GM10248 (cell line): Measurements from ENCODE around the gene XRCC6.
A peak's percentile ranks its signal among the peaks of the same experiment; 100 is the strongest.

Experiments used
- CTCF ChIA-PET: fragments of 300-600 bp; sonication (Branson Sonifier 250); formaldehyde crosslinking; extraction: SDS; loops from one replicate; lab custom pipeline; 2021; ENCODE audit warnings: antibody characterized with exemption; lab: Yijun Ruan, JAX
- POLR2A ChIA-PET: fragments of 350-650 bp; sonication (Branson Sonifier 250); formaldehyde crosslinking; extraction: SDS; loops from one replicate; lab custom pipeline; 2020; ENCODE audit warnings: antibody characterized with exemption; lab: Yijun Ruan, JAX
- DNase-seq: peaks from one replicate; pipeline ENCODE4 v3.0.0; 2012; ENCODE audit errors: extremely low spot score
- TF ChIP-seq, protein P1 (sequence below): IDR thresholded peaks from 2 replicates; pipeline ENCODE4 v1.5.1; 2012; ENCODE audit warnings: mild to moderate bottlenecking, low read depth; ENCODE audit errors: extremely low read depth, missing control alignments, control extremely low read depth

Gene XRCC6

GRCh38 chr22:41672780-41673509 is 51.9 kb downstream of the XRCC6 start:
- TF ChIP-seq, protein P1, sequence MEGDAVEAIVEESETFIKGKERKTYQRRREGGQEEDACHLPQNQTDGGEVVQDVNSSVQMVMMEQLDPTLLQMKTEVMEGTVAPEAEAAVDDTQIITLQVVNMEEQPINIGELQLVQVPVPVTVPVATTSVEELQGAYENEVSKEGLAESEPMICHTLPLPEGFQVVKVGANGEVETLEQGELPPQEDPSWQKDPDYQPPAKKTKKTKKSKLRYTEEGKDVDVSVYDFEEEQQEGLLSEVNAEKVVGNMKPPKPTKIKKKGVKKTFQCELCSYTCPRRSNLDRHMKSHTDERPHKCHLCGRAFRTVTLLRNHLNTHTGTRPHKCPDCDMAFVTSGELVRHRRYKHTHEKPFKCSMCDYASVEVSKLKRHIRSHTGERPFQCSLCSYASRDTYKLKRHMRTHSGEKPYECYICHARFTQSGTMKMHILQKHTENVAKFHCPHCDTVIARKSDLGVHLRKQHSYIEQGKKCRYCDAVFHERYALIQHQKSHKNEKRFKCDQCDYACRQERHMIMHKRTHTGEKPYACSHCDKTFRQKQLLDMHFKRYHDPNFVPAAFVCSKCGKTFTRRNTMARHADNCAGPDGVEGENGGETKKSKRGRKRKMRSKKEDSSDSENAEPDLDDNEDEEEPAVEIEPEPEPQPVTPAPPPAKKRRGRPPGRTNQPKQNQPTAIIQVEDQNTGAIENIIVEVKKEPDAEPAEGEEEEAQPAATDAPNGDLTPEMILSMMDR = peak; percentile 37
- no peak for DNase-seq
- POLR2A ChIA-PET = interaction anchor here (0.5 kb wide), 1 partner anchor 247 kb away, joined by 6 read pairs; no protein-coding TSS in a partner anchor
- CTCF ChIA-PET = interaction anchor here (1.0 to 2.5 kb wide), 6 partner anchors 15 to 268 kb away, joined by 3 to 9 read pairs (median 3); no protein-coding TSS in a partner anchor

DNA sequence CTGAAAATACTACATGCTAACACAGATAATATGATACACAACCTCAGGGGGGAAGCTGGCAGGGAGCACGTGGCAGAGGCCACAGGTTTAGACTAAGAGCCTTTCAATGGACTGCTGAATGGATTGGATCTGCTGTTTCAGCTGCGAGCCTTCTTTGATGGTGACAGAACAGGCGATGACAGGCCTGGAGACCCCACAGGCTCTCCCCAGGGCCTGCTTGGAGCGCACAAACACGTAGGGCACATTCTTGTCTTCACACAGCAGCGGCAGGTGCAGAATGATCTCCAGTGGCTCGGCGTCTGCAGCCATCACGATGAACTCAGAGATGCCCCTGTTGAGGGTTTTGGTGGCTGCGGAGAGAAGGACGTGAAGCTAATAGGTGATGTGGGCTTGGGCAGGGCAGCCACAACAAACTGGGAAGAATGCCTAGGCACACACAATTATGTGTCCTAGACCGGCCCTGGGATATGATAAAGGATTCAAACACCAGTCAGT is 53.8 kb downstream of the XRCC6 start:
- ChIA-PET POLR2A (interaction anchor here (0.7 kb wide), 1 partner anchor 695 kb away, joined by 3 read pairs; no protein-coding TSS in a partner anchor), CTCF (interaction anchor here (1.9 to 3.4 kb wide), 3 partner anchors 8 to 266 kb away, joined by 6 to 17 read pairs (median 7); no protein-coding TSS in a partner anchor)
- TF ChIP-seq, protein P1 = no peak
- DNase-seq = no peak

DNA sequence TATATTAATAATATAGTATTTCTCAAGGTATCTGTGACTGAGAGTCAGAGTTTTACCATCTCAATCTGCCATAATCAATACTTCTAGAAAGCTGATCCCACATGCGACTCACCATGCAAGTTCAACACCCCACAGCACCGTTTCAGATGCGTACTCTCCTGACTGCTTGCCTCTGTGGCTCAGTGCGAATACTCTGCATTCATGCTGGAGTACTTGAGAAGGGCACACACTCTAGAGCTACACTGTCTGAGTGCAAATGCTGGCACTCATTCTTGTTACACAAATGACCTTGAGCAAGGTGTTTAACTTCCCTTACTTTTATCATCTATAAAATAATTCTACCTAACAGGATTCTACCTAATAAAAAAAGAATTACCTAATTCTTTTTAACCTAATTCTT is 55.0 kb downstream of the XRCC6 start:
- ChIA-PET POLR2A (no interaction called here), CTCF (interaction anchor here (1.3 to 3.4 kb wide), 4 partner anchors 9 to 265 kb away, joined by 3 to 17 read pairs (median 6); no protein-coding TSS in a partner anchor)
- DNase-seq = no peak
- TF ChIP-seq, protein P1 = no peak

GRCh38 chr22:41681616-41682015 is 60.5 kb downstream of the XRCC6 start:
- TF ChIP-seq, protein P1 = no peak
- CTCF ChIA-PET = interaction anchor here (2.6 kb wide), 1 partner anchor 14 kb away, joined by 13 read pairs; no protein-coding TSS in a partner anchor
- POLR2A ChIA-PET = no interaction called here
- DNase-seq = no peak

- DNase-seq = peak; percentile 86
- CTCF ChIA-PET = interaction anchor here (2.6 kb wide), 1 partner anchor 15 kb away, joined by 13 read pairs; no protein-coding TSS in a partner anchor
- TF ChIP-seq, protein P1 = no peak
- POLR2A ChIA-PET = no interaction called here
Observed at GRCh38 chr22:41682033-41682807, 61.1 kb downstream of the XRCC6 start.

- ChIA-PET CTCF (interaction anchor here (1.2 kb wide), 1 partner anchor 16 kb away, joined by 6 read pairs; no protein-coding TSS in a partner anchor), POLR2A (no interaction called here)
- TF ChIP-seq, protein P1 = no peak
- no peak for DNase-seq
Observed at GRCh38 chr22:41683052-41683451, 62.0 kb downstream of the XRCC6 start.
